Hindlimb muscle (tissue), 1 donor: ENCODE results near the gene CDX1. TPM values are rescaled to one million over a fixed set of nuclear protein-coding genes. Genes with fewer than 3 reads are reported as not detected.
A peak's percentile ranks its signal among the peaks of the same experiment; 100 is the strongest.
"Not testable (repeated sequence)": the region's sequence is repeated elsewhere in the genome, so short reads cannot be mapped to it uniquely, and the experiment has no call there.

ENCODE experiments used
- DNase-seq: peaks from one replicate; pipeline ENCODE4 v3.0.0-alpha.2; 2013
- polyA plus RNA-seq: library from polyadenylated mRNA; unstranded; fragments of 120-200 nt; gene quantifications from one replicate; pipeline ENCODE4 v1.2.1, GENCODE V29; 2013; ENCODE audit not compliant: insufficient read length

CDX1 gene
- polyA plus RNA-seq, 1 donor: 0.19 TPM

DNA sequence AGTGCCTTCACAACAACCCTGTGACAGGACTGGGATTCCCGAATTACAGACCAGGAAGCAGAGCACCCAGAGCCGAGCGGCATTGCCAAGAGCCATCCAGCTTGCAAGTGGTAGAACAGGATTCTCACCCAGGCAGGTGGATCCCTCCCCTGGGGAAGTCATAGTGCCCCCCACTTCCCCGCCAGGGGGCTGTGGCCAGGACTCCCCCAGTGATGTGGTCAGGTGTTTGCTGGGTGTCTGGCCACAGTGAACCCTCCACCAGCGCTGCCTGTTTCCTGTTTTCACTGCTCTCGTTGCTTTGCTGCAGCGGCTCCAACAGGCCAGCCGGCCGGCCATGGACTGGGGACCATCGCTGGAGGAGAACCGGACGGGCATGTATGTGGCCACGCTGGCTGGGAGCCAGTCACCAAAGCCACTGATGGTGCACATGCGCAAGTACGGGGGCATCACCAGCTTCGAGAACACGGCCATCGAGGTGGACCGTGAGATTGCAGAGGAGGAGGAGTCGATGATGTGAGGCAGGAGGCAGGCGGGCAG lies 42.6 kb downstream of the CDX1 start:
- no peak for DNase-seq

DNA sequence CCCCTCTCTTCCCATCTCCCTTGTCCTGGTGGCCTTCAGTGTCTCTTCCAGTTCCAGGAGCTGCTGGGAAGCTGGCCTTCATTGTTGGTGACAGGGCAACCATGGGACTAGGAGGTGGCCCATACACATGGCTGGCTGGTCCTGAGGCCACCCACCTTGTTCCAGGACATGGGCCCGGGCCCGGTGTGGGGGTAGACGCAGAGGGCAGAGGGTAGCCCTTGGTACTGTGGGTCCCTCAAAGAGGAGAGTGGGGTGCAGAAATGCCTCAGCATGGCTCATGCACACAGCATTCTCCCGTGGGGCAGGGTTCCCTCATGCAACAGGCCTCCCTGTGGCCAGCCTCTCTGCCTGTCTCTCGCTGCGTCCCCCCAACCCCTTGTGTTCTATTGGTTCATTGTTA lies 44.1 kb downstream of the CDX1 start:
- DNase-seq: no peak

- DNase-seq: no peak
These were observed 44.8 kb downstream of the CDX1 start for GRCh38 chr5:150211156-150212030.

- peak; percentile 70 for DNase-seq
These were observed 47.0 kb downstream of the CDX1 start for GRCh38 chr5:150213530-150213929.

DNA sequence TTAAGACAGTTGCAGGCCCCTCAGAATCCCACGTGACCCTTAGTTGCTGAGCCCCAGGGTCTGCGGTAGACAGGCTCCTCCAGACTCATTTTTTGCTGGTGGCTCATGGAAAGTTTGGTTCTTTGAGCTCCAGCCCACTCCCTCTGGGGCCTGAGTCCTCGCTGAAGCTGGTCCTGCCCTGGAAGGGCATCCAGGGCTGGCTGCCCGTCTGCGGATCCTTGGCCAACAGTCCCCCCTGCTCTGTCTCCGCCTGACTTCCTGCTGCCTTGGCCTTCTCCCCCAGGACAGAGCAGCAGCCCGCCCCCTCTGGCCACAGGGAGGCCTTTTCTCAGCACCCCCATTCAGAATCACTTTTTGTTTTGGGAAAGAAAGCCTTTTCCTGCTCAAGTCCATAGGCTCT lies 47.7 kb downstream of the CDX1 start:
- DNase-seq: no peak

DNA sequence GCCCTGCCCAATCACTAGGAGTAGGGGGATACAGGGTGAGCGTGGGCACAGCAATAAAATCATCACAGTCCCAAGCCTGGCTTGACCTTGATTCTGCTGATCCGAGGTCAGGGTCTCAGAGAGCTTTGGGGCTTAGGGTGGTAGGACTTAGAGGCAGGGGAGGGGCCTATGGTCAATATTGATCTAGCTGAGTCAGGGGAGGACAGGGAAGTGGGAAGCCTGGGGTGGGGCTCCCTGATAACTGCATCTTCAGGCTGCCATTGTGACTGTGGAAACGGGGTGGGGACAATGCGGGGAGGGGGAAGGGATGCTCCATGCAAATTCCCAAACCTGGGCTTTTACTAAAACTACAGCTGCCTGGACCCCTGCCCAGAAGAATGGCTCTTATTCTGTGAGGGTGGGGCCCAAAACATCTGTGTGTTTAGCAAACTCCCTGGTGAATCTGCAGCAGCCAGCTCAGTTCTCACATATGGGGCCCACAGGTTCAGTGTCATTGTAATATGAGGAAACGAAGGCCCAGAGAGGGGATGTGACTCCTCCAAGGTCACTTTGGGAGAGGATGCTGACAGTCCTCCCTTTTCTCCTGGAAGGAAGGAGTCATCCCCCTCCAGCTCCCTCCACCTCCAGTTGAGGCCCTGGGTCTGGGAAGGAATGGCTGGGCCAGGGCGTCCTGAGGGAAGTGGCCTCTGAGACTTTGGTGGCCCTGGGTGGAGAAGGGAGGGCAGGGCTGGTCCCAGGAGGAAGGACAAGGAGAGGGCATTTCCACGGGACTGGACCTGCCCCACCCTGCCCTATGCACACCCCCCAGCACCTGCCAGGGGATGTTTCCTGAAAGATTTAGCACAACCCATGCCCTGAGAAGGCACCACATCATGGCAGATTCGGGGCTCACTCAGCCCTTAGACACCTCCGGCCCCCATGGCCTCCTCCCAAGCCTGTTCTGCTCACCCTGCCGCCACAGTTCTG lies 49.7 kb downstream of the CDX1 start:
- DNase-seq: peak; percentile 71

- no peak for DNase-seq
These were observed 50.5 kb downstream of the CDX1 start for GRCh38 chr5:150217038-150217437.

- DNase-seq: peak; percentile 83
These were observed 51.5 kb downstream of the CDX1 start for GRCh38 chr5:150217873-150218692.

DNA sequence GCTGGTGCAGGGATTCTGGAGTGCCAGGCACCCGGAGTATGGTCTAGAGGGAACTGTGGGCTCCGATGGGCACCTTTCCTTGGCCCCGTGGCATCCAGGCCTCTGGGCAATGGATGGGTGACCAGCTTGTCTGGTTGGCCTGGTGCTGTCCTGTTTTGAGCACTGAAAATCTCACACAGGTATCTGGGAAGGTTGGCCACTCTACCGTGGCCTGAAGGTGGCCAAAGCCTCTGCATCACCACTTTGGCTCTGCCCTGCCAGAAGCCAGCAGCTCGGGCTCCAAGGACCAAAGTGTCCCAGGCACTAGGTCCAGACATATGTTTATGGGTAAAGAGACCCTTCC lies 52.1 kb downstream of the CDX1 start:
- DNase-seq: no peak

GRCh38 chr5:150219142-150219541 lies 52.6 kb downstream of the CDX1 start:
- no peak for DNase-seq

DNA sequence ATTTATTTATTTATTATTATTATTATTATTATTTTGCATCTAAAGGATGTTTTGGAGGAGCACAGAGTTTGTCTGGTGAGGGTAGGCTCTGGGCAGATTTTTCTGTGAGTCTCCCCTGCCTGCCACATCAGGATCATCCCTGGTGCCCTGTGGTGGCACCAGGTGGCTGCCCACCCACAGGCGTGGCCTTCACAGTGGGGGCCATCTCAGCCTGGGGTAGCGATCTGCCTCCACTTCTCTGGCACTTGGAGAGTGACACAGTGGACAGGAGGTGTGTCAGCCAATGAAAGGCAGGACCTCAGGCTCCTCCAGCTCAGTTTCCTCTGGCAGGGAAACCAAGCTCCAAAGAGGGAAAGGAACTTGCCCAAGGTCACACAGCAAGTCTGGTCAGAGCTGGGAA lies 53.3 kb downstream of the CDX1 start:
- DNase-seq: no peak

DNA sequence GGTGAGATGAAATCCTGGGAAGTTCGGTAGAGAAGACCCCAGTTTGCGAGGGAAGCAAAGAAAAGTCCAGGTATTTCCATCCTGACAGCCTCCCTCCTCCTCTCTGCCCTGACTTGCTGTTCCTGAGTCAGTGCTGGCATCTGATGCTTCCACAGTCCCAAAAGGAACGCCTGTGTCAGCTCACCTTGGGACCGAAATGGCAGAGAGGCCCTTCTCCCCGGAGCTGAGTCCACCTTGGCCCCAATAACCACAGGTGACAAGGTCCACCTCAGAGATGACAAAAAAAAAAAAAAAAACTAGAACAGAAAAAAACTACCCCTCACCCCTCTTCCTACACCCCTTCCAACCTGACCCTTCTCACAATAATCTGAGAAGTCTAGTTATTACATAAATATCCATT lies 54.9 kb downstream of the CDX1 start:
- DNase-seq: no peak

- no peak for DNase-seq
These were observed 56.3 kb downstream of the CDX1 start for GRCh38 chr5:150222906-150223305.

- DNase-seq: no peak
These were observed 56.9 kb downstream of the CDX1 start for GRCh38 chr5:150223474-150223873.

GRCh38 chr5:150224483-150225027 lies 58.0 kb downstream of the CDX1 start:
- DNase-seq: no peak

- DNase-seq: no peak
These were observed 60.5 kb downstream of the CDX1 start for GRCh38 chr5:150227036-150227435.

DNA sequence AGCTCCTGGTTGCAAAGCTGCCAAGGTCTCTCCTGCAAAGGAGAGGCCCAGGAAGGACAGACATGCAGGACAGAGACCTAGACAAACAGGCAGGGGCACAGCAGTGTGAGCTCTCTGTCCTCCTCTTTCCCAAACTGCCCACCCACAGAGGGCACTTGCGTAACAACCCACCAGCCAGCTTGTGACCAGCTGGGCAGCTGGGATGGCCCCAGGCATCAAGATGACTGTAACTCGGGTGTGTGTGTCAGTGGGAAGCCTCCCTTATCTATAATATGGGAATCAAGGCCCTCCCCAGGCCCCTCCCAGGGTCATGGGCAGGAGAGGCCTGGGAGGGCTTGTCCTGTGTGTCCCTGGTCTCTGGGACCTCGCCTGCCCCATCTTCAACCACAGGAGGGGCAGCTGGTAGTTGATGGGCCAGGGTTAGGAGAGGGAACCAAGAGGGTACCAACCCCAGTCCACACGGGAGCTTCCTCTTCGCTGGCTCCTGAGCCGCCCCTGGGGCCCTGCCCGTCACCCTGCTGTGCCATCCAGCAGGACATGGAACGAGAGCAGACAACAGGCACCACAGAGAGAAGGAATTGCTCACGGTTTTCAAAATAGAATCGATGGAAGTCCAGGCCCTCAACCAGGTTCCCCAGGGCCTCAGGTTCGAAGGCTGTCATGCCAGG lies 61.2 kb downstream of the CDX1 start:
- DNase-seq: no peak

DNA sequence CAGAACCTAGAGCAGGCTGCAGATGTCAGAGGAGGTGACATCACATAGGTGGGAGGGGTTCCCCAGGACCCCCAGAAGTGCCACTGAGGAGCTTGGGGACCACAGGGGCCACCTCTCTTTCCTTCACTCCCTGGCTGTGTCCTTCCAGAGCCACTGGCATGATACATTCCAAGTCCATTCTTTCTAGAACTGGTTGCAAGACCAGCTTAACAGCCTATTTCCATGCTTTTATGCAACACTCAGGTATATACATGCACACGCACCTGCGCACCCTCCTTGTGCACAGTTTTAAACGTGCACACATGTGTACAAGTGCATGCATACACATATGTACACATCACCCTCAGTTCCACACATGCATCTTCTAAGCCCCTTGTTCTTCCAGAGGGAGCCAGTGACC lies 63.0 kb downstream of the CDX1 start:
- DNase-seq: no peak

- DNase-seq: no peak
These were observed 64.3 kb downstream of the CDX1 start for GRCh38 chr5:150230842-150231241.

DNA sequence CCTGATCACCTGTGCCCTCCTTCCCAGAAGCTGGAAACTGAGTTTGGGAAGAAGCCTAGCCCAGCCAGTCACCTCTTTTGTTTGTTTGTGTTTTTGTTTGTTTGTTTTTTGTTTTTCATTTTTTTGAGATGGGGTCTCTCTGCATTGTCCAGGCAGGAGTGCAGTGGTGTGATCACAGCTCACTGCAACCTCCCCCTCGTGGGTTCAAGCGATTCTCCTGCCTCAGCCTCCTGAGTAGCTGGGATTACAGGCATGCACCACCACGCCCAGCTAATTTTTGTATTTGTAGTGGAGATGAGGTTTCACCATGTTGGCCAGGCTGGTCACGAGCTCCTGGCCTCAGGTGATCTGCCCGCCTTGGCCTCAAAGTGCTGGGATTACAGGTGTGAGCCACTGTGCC lies 67.1 kb downstream of the CDX1 start:
- DNase-seq: not testable (repeated sequence)
